Erythroblast (primary cell): Measurements from ENCODE around the gene GTF2H4.

ENCODE experiments used
- GATA1 ChIP-seq: IDR thresholded peaks from 2 replicates; pipeline ENCODE4 v1.6.1; 2011; ENCODE audit warnings: low read depth, mild to moderate bottlenecking, control low read depth, low read length, moderate library complexity
- POLR2A ChIP-seq: IDR thresholded peaks from 2 replicates; pipeline ENCODE4 v1.6.1; 2011; ENCODE audit warnings: mild to moderate bottlenecking, low read length

DNA sequence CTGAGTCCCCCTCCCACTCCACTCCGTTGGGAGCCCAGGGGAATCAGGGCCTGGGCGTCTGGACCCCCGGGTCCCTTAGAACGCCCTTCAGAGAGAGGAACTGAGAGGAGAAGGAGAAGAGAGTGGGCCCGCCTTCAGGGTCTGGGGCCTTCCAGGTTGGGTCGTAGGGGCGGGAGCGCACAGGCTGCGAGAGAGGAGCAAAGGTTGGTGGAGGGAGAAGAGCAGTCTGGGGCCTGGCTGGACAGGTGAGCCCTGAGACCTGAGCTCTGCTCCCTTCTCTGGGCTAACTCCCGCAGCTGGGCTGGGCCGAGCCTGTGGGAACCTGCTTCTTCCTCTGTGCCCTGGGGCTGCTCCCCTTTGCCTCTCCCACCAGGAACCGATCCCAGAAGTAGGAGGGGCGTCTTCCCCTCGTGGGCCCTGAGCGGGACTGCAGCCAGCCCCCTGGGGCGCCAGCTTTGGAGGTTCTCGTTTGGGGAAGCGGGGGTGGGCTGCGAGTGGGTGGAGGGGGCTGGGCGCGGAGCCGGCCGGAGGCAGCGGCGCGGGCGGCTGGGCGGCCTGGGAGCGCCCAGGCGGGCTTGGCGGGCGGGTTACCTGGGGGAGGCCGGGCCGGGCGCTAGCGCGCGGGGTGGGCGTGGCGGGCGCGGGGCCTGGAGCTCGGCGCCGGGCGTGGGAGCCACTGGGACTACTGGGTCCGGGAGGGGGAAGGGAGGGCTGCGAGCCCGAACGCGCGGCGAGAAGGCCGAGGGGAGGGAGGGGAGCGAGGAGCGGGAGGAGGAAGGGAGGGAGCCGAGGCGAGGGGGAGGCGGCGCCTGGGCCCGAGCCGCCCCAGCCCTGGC lies 24.1 kb upstream of the GTF2H4 start, which contains the start of gene DDR1:
- TF ChIP-seq POLR2A (no peak), GATA1 (no peak)
